Endothelial cell of umbilical vein (primary cell): Measurements from ENCODE around the gene ARMH3. TPM values are rescaled to one million over a fixed set of nuclear protein-coding genes. Genes with fewer than 3 reads are reported as not detected.

Experiments
- BruUV-seq: library from RNA; stranded (reverse); fragments of 400-500 nt; replicated peaks from 2 replicates; lab custom pipeline; 2021; lab: Mats Ljungman, UMichigan
- CTCF ChIA-PET: fragments of 300-600, 350-600 bp; sonication (Branson Sonifier 250); formaldehyde crosslinking; loops from one replicate; lab custom pipeline; 2021; ENCODE audit warnings: antibody characterized with exemption, inconsistent platforms; lab: Charles Lee
- POLR2A ChIA-PET: fragments of 300-600, 350-600 bp; sonication (Branson Sonifier 250); formaldehyde crosslinking; loops from one replicate; lab custom pipeline; 2021; ENCODE audit warnings: antibody characterized with exemption, inconsistent platforms; lab: Charles Lee
- DNase-seq: peaks from one replicate; pipeline ENCODE4 v3.0.0-alpha.2; 2011; ENCODE audit warnings: low read depth, low spot score
- FAIRE-seq: peaks from 2 replicates; lab custom pipeline; 2011; peaks lifted over from hg19 to GRCh38; lab: Jason Lieb, UNC
- H2AFZ ChIP-seq: 2 replicates; pipeline ENCODE4 v1.6.0; 2012; ENCODE audit warnings: low read depth, low read length, control low read depth, inconsistent platforms
- H3K27ac ChIP-seq: 2 replicates; pipeline ENCODE4 v1.5.1; 2011; ENCODE audit warnings: low read depth, mild to moderate bottlenecking, control low read depth, low read length, moderate library complexity; ENCODE audit not compliant: insufficient read depth
- H3K27me3 ChIP-seq, 2 experiments: 2 replicates each; pipeline versions ENCODE4 v1.6.0 to v1.6.1; 2011; ENCODE audit warnings: low read length in 2 of 2, mixed read lengths in 1 of 2; ENCODE audit not compliant: control insufficient read depth in 2 of 2, insufficient read depth in 2 of 2
- H3K36me3 ChIP-seq, 2 experiments: 2 replicates in 1 of 2; 3 replicates in 1 of 2; pipeline ENCODE4 v1.5.1; 2011; ENCODE audit warnings: low read length in 2 of 2, mild to moderate bottlenecking in 1 of 2, moderate library complexity in 1 of 2; ENCODE audit not compliant: control insufficient read depth in 2 of 2, insufficient read depth in 2 of 2; ENCODE audit errors: extremely low read depth in 1 of 2
- H3K4me1 ChIP-seq: 3 replicates; pipeline ENCODE4 v1.5.1; 2011; ENCODE audit warnings: mild to moderate bottlenecking, low read length; ENCODE audit not compliant: control insufficient read depth, insufficient read depth; ENCODE audit errors: extremely low read depth
- H3K4me2 ChIP-seq: 2 replicates; pipeline ENCODE4 v1.6.1; 2011; ENCODE audit warnings: low read length, control low read depth, mixed read lengths; ENCODE audit not compliant: insufficient read depth
- H3K4me3 ChIP-seq, 3 experiments: fragments of 200-600 bp in 1 of 3; sonication (generic), shearing (Covaris generic) in 1 of 3; replicated peaks in 1 of 3; 2 replicates each; pipeline ENCODE4 v1.5.1; 2011 to 2016; ENCODE audit warnings: control low read depth in 3 of 3, low read length in 3 of 3, mild to moderate bottlenecking in 2 of 3, inconsistent platforms in 1 of 3, low read depth in 1 of 3, moderate library complexity in 1 of 3; ENCODE audit not compliant: insufficient read depth in 1 of 3
- H3K79me2 ChIP-seq: 2 replicates; pipeline ENCODE4 v1.6.0; 2012; ENCODE audit warnings: low read length, inconsistent platforms; ENCODE audit not compliant: control insufficient read depth, insufficient read depth
- H3K9ac ChIP-seq: replicated peaks from 2 replicates; pipeline ENCODE3; 2011; ENCODE audit warnings: low read length, control low read depth; ENCODE audit not compliant: insufficient read depth; ENCODE audit errors: extremely low read depth
- H3K9me1 ChIP-seq: replicated peaks from 3 replicates; pipeline ENCODE4 v1.6.0; 2011; ENCODE audit warnings: mild to moderate bottlenecking, low read length; ENCODE audit not compliant: control insufficient read depth, insufficient read depth; ENCODE audit errors: extremely low read depth
- H3K9me3 ChIP-seq: replicated peaks from 2 replicates; pipeline ENCODE4 v1.5.1; 2012; ENCODE audit warnings: low read length, inconsistent platforms; ENCODE audit not compliant: control insufficient read depth, insufficient read depth
- H4K20me1 ChIP-seq: replicated peaks from 2 replicates; pipeline ENCODE3; 2011; ENCODE audit warnings: mild to moderate bottlenecking, low read length; ENCODE audit not compliant: control insufficient read depth, insufficient read depth; ENCODE audit errors: extremely low read depth
- EZH2 ChIP-seq: IDR thresholded peaks from 2 replicates; pipeline ENCODE4 v1.6.1; 2012; ENCODE audit warnings: borderline replicate concordance, low read depth, mild to moderate bottlenecking, moderate library complexity, low read length, inconsistent platforms; ENCODE audit not compliant: severe bottlenecking
- FOS ChIP-seq: IDR thresholded peaks from 2 replicates; pipeline ENCODE4 v1.6.1; 2011; ENCODE audit warnings: mild to moderate bottlenecking, low read length, moderate library complexity, borderline replicate concordance; ENCODE audit not compliant: insufficient read depth
- GATA2 ChIP-seq: IDR thresholded peaks from 2 replicates; pipeline ENCODE4 v1.7.0; 2011; ENCODE audit warnings: low read depth, mild to moderate bottlenecking, moderate library complexity, mixed read lengths, low read length; ENCODE audit not compliant: insufficient read length, insufficient read depth
- JUN ChIP-seq: IDR thresholded peaks from 2 replicates; pipeline ENCODE4 v1.6.1; 2011; ENCODE audit warnings: borderline replicate concordance, low read depth; ENCODE audit not compliant: insufficient read length, insufficient read depth
- MYC ChIP-seq: IDR thresholded peaks from one replicate; pipeline ENCODE4 v1.6.1; 2011; ENCODE audit warnings: mild to moderate bottlenecking, low read depth, low read length
- POLR2A ChIP-seq: IDR thresholded peaks from 2 replicates; pipeline ENCODE4 v1.6.1; 2012; ENCODE audit warnings: low read depth, mild to moderate bottlenecking, control low read depth, low read length
- POLR2AphosphoS5 ChIP-seq: IDR thresholded peaks from 2 replicates; pipeline ENCODE4 v1.6.1; 2012; ENCODE audit warnings: low read depth, mild to moderate bottlenecking, control low read depth, low read length, moderate library complexity; ENCODE audit not compliant: insufficient read depth
- dilution Hi-C: fragments of 300-500 bp; cut with MboI; formaldehyde crosslinking; loops from one replicate; pipeline ENCODE4 v1.15.0; 2019; ENCODE audit warnings: low sequenced_read_pairs; ENCODE audit not compliant: extremely low pct_ligation_motif_present
- intact Hi-C: fragments of 100-400 bp; cut with micrococcal nuclease; formaldehyde crosslinking; loops from one replicate; pipeline ENCODE4 v1.10.0; 2022
- polyA plus RNA-seq, 4 experiments: library from polyadenylated mRNA; depleted of rRNA in 3 of 4; stranded (reverse) in 3 of 4; unstranded in 1 of 4; fragments of >200 nt; gene quantifications; 2 replicates each; pipeline versions ENCODE4 v1.2.1 to v1.2.3, GENCODE V29; 2011 to 2012; ENCODE audit warnings: missing spikeins in 1 of 4
- total RNA-seq: library from RNA; stranded (reverse); gene quantifications from 2 replicates; pipeline ENCODE4 v1.2.3, GENCODE V29; 2021
- TF ChIP-seq, protein P1 (sequence below): IDR thresholded peaks from 2 replicates; pipeline ENCODE4 v1.6.1; 2011; ENCODE audit not compliant: insufficient read depth, insufficient read length
- TF ChIP-seq, protein P2 (sequence below), 2 donors: IDR thresholded peaks; 1 replicate in 1 of 2; 2 replicates in 1 of 2; pipeline ENCODE4 v1.5.1; 2011; ENCODE audit warnings: low read length in 2 of 2, mild to moderate bottlenecking in 2 of 2, moderate library complexity in 2 of 2, control low read depth in 1 of 2, inconsistent platforms in 1 of 2, low read depth in 1 of 2; ENCODE audit not compliant: insufficient read depth in 1 of 2; ENCODE audit errors: extremely low read depth in 1 of 2

ARMH3 gene
- total and polyA plus RNA-seq, 2 donors (not counting 3 experiments of a cell fraction or from before 2014, with no cell fraction given) = 13.1 to 17.6 TPM

DNA sequence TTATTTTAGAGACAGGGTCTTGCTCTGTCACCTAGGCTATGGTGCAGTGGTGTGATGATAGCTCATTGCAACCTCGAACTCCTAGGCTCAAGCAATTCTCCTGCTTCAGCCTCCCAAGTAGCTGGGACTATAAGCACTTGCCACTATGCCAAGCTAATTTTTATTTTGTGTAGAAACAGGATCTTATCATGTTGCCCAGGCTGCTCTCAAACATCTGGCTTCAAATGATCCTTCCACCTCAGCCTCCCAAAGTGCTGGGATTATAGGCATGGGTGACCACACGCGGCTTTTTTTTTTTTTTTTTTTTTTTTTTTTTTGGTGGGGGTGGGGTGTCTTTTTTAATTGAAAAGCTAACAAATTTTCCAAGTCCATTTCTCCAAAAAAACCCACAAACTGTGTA lies 27.6 kb upstream of the ARMH3 start:
- Histone ChIP-seq H3K79me2 (no peaks in the 10 kb centered on the region), H3K9me1 (no peaks in the 10 kb centered on the region), H3K4me3 (no peak overlapping the region), H3K4me2 (no peak overlapping the region), H2AFZ (no peak overlapping the region), H3K9me3 (no peaks in the 10 kb centered on the region), H3K27me3 (no peaks in the 10 kb centered on the region), H3K4me1 (no peaks in the 10 kb centered on the region), H3K27ac (no peak overlapping the region), H3K36me3 (no peaks in the 10 kb centered on the region), H3K9ac (no peak overlapping the region), H4K20me1 (no peaks in the 10 kb centered on the region)
- no TSS peak for BruUV-seq
- ChIA-PET POLR2A (interaction anchor here (0.7 kb wide), 1 partner anchor 37 kb away, joined by 10 read pairs; no protein-coding TSS in a partner anchor), CTCF (interaction anchor here (0.6 to 1.8 kb wide), 4 partner anchors 11 to 248 kb away, joined by 3 to 9 read pairs (median 4); no protein-coding TSS in a partner anchor)
- dilution Hi-C loops (no loop called here), intact Hi-C loops (no loop called here)
- no peak for TF ChIP-seq MYC
- TF ChIP-seq EZH2 = no peak
- no peak for TF ChIP-seq GATA2
- no peak for TF ChIP-seq POLR2A
- TF ChIP-seq, protein P1, sequence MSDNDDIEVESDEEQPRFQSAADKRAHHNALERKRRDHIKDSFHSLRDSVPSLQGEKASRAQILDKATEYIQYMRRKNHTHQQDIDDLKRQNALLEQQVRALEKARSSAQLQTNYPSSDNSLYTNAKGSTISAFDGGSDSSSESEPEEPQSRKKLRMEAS = no peak
- TF ChIP-seq, protein P2, sequence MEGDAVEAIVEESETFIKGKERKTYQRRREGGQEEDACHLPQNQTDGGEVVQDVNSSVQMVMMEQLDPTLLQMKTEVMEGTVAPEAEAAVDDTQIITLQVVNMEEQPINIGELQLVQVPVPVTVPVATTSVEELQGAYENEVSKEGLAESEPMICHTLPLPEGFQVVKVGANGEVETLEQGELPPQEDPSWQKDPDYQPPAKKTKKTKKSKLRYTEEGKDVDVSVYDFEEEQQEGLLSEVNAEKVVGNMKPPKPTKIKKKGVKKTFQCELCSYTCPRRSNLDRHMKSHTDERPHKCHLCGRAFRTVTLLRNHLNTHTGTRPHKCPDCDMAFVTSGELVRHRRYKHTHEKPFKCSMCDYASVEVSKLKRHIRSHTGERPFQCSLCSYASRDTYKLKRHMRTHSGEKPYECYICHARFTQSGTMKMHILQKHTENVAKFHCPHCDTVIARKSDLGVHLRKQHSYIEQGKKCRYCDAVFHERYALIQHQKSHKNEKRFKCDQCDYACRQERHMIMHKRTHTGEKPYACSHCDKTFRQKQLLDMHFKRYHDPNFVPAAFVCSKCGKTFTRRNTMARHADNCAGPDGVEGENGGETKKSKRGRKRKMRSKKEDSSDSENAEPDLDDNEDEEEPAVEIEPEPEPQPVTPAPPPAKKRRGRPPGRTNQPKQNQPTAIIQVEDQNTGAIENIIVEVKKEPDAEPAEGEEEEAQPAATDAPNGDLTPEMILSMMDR (IDR thresholded peaks at IDR 0.05; ENCODE audit: extremely low read depth in 1 of 2, insufficient read depth in 1 of 2, low read depth in 1 of 2, low read length in 2 of 2) = no peak
- no peak for TF ChIP-seq JUN
- no peak for TF ChIP-seq POLR2AphosphoS5
- TF ChIP-seq FOS = no peak
- DNase-seq (no peak), FAIRE-seq (no peak)
